Testis (tissue), 3 donors: Measurements from ENCODE around the gene ALK. TPM values are rescaled to one million over a fixed set of nuclear protein-coding genes. Genes with fewer than 3 reads are reported as not detected.
A peak's percentile ranks its signal among the peaks of the same experiment; 100 is the strongest.

ENCODE experiments used
- DNase-seq: peaks from one replicate; pipeline ENCODE4 v3.0.0-alpha.2; 2019
- H3K27ac ChIP-seq, 2 donors: fragments of 200-600 bp; sonication (generic); one replicate each; pipeline ENCODE4 v1.5.1; 2019
- H3K27me3 ChIP-seq: fragments of 200-600 bp; sonication (generic); one replicate; pipeline ENCODE4 v1.5.1; 2019
- H3K36me3 ChIP-seq: fragments of 200-600 bp; sonication (generic); one replicate; pipeline ENCODE4 v1.5.1; 2017; ENCODE audit warnings: low read depth; ENCODE audit errors: missing control alignments
- H3K4me1 ChIP-seq: fragments of 200-600 bp; sonication (generic); one replicate; pipeline ENCODE4 v1.5.1; 2019
- H3K4me3 ChIP-seq, 2 donors: fragments of 200-600 bp; sonication (generic); one replicate each; pipeline ENCODE4 v1.5.1; 2017 to 2019
- H3K9me3 ChIP-seq: fragments of 200-600 bp; sonication (generic); one replicate; pipeline ENCODE4 v1.5.1; 2017
- CTCF ChIP-seq, 3 experiments: fragments of 450-650 bp in 2 of 3; fragments of 200-600 bp in 1 of 3; sonication (generic) in 1 of 3; IDR thresholded peaks; one replicate each; pipeline ENCODE4 v1.5.1; 2016 to 2019; ENCODE audit warnings: antibody characterized with exemption in 3 of 3, mild to moderate bottlenecking in 2 of 3, moderate library complexity in 1 of 3
- POLR2A ChIP-seq: fragments of 450-650 bp; IDR thresholded peaks from one replicate; pipeline ENCODE4 v1.6.1; 2017; ENCODE audit warnings: antibody characterized with exemption, mild to moderate bottlenecking, moderate library complexity
- WGBS, 2 donors: methylation state at CpG; one replicate each; pipeline ENCODE4 v1.1.5; 2018; 5-methylcytosine and 5-hydroxymethylcytosine counted together
- intact Hi-C: fragments of 100-400 bp; cut with DNase I; formaldehyde crosslinking; loops from one replicate; pipeline ENCODE4 v1.15.1; 2023; ENCODE audit warnings: low total_unique reads
- polyA plus RNA-seq: library from polyadenylated mRNA; stranded (reverse); fragments of 350-450 nt; fragmentation: Illumina TruSeq; extraction: RNeasy Lipid Tissue Mini Kit (QIAGEN cat#74804); gene quantifications from one replicate; pipeline ENCODE4 v1.2.3, GENCODE V29; 2014; ENCODE audit warnings: low read depth, low replicate concordance; ENCODE audit not compliant: insufficient read depth
- total RNA-seq, 2 donors: library from RNA; depleted of rRNA; stranded (reverse); fragments of >200 nt; gene quantifications; one replicate each; pipeline ENCODE4 v1.2.3, GENCODE V29; 2016

The ALK gene
- total and polyA plus RNA-seq, 3 donors from 2014 or later: 2.1 to 3.8 (median 3.8) TPM

DNA sequence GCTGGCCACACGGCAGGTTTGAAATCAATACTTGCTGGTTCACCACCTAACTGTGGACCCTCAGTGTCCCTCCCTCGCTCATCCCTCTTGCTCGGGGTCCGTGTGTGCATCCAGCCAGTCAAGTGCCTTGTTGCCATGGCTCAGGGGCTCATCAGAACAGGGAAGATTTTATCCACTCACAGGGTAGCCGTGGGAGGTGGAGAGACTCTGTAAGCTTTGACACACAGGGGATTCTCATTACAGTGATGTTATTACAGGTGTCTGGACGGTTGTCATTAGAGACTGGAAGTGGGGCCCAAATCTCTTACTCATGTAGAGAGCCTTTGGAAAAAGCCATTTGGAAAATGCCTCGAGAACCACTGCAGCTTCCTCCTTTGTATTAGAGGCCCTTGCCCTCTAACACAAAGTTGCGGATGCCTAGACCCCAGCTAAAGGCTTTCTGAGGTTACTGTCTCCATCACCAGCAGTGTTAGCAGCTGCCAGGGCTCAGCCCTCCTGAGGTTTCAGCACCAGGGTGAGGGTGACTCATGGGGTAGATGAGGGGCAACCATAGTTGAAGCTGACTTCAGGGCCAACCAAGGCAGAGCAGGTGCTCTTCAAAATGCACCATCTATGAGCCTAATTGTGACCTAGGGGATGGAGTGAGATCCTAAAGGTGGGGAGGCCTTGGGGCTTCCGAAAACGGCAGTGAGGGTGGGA lies 610.6 kb downstream of the ALK start:
- Histone ChIP-seq H3K4me3 (no peak overlapping the region), H3K4me1 (no peaks in the 10 kb centered on the region), H3K36me3 (no peaks in the 10 kb centered on the region), H3K27ac (no peak overlapping the region), H3K27me3 (no peaks in the 10 kb centered on the region), H3K9me3 (no peaks in the 10 kb centered on the region)
- no peak for TF ChIP-seq POLR2A
- TF ChIP-seq CTCF (IDR thresholded peaks at IDR 0.05): no peak
- intact Hi-C loops: no loop called here
- WGBS, 2 donors: 74 to 87% methylated on average over 10 of the region's 10 CpGs
- DNase-seq: no peak

GRCh38 chr2:29309090-29310029 lies 612.0 kb downstream of the ALK start:
- DNase-seq: peak; percentile 85
- H3K27me3 ChIP-seq: no peaks in the 10 kb centered on the region
- H3K4me1 ChIP-seq: no peaks in the 10 kb centered on the region
- no peak overlapping the region for H3K27ac ChIP-seq
- no peaks in the 10 kb centered on the region for H3K36me3 ChIP-seq
- WGBS, 2 donors: 73 to 78% methylated on average over 8 to 9 of the region's 9 CpGs
- no peaks in the 10 kb centered on the region for H3K9me3 ChIP-seq
- H3K4me3 ChIP-seq: no peak overlapping the region
- TF ChIP-seq CTCF (IDR thresholded peaks at IDR 0.05): peak; percentile 39 to 74 (median 68)
- no peak for TF ChIP-seq POLR2A
- intact Hi-C loops: no loop called here

- TF ChIP-seq CTCF (IDR thresholded peaks at IDR 0.05) (no peak), POLR2A (no peak)
- DNase-seq: no peak
- 48 to 53% methylated on average over 9 of the region's 9 CpGs for WGBS, 2 donors
- Histone ChIP-seq H3K27me3 (no peaks in the 10 kb centered on the region), H3K4me3 (no peak overlapping the region), H3K27ac (no peak overlapping the region), H3K4me1 (no peaks in the 10 kb centered on the region), H3K36me3 (no peaks in the 10 kb centered on the region), H3K9me3 (no peaks in the 10 kb centered on the region)
- intact Hi-C loops: no loop called here
These were observed 613.0 kb downstream of the ALK start for GRCh38 chr2:29308366-29308765.

GRCh38 chr2:29307519-29307918 lies 613.9 kb downstream of the ALK start:
- Histone ChIP-seq H3K36me3 (no peaks in the 10 kb centered on the region), H3K27me3 (no peaks in the 10 kb centered on the region), H3K27ac (no peak overlapping the region), H3K4me1 (no peaks in the 10 kb centered on the region), H3K4me3 (no peak overlapping the region), H3K9me3 (no peaks in the 10 kb centered on the region)
- TF ChIP-seq CTCF (IDR thresholded peaks at IDR 0.05) (no peak), POLR2A (no peak)
- WGBS, 2 donors: 30 to 59% methylated on average over 2 of the region's 2 CpGs
- intact Hi-C loops: no loop called here
- DNase-seq: no peak
